GM12878 (cell line): ENCODE data around the gene POLN. TPM values are rescaled to one million over a fixed set of nuclear protein-coding genes. Genes with fewer than 3 reads are reported as not detected.

Experiments used
- BACH1 ChIP-seq: fragments of 450-650 bp; IDR thresholded peaks from 2 replicates; pipeline ENCODE4 v1.6.1; 2017; ENCODE audit warnings: mild to moderate bottlenecking, borderline replicate concordance
- BCL3 ChIP-seq: IDR thresholded peaks from 2 replicates; pipeline ENCODE4 v1.6.1; 2011; ENCODE audit warnings: borderline replicate concordance, low read depth, mild to moderate bottlenecking, moderate library complexity, low read length; ENCODE audit not compliant: insufficient read depth, poor library complexity, severe bottlenecking
- CTCF ChIP-seq, 3 experiments: IDR thresholded peaks in 2 of 3; conservative IDR thresholded peaks in 1 of 3; 2 replicates each; pipeline ENCODE4 v1.5.1; 2011; ENCODE audit warnings: low read depth in 3 of 3, low read length in 3 of 3, mild to moderate bottlenecking in 3 of 3, control low read depth in 2 of 3, moderate library complexity in 2 of 3, inconsistent platforms in 1 of 3, mixed read lengths in 1 of 3; ENCODE audit not compliant: control insufficient read depth in 2 of 3, insufficient read depth in 1 of 3; ENCODE audit errors: extremely low read depth in 1 of 3
- EED ChIP-seq: sonication (generic); IDR thresholded peaks from 2 replicates; pipeline ENCODE4 v1.6.1; 2016; ENCODE audit warnings: antibody characterized with exemption, low read depth
- JUNB ChIP-seq: IDR thresholded peaks from 2 replicates; pipeline ENCODE4 v1.6.1; 2016; ENCODE audit warnings: antibody characterized with exemption, mild to moderate bottlenecking
- KDM1A ChIP-seq: fragments of 200-600 bp; sonication (generic); IDR thresholded peaks from 2 replicates; pipeline ENCODE4 v1.6.1; 2016; ENCODE audit warnings: borderline replicate concordance
- NR2C1 ChIP-seq: fragments of 450-650 bp; IDR thresholded peaks from 2 replicates; pipeline ENCODE4 v1.6.1; 2017; ENCODE audit warnings: antibody characterized with exemption, mild to moderate bottlenecking, moderate library complexity
- POLR2A ChIP-seq: IDR thresholded peaks from 2 replicates; pipeline ENCODE4 v1.6.1; 2011; ENCODE audit warnings: low read depth, mild to moderate bottlenecking, low read length
- RELA ChIP-seq: fragments of 450-650 bp; IDR thresholded peaks from 2 replicates; pipeline ENCODE4 v1.8.0; 2014; ENCODE audit warnings: borderline replicate concordance; ENCODE audit not compliant: partially characterized antibody
- TCF3 ChIP-seq: IDR thresholded peaks from 2 replicates; pipeline ENCODE4 v1.6.1; 2012; ENCODE audit warnings: low read depth, mild to moderate bottlenecking, low read length, borderline replicate concordance; ENCODE audit not compliant: insufficient read depth
- ZSCAN29 ChIP-seq: fragments of 450-650 bp; IDR thresholded peaks from 2 replicates; pipeline ENCODE4 v1.6.1; 2017; ENCODE audit warnings: mild to moderate bottlenecking, moderate library complexity
- polyA plus RNA-seq, 11 experiments: library from polyadenylated mRNA; depleted of rRNA in 4 of 11; unstranded in 6 of 11; stranded (reverse) in 5 of 11; fragments of >200 nt; fragmentation: Nextera tagmentation in 4 of 11; fragmentation: Illumina TruSeq in 1 of 11; extraction: Ambion mirVana in 4 of 11; extraction: Trizol in 1 of 11; gene quantifications; 1 replicate in 1 of 11; 2 replicates in 10 of 11; pipeline versions ENCODE4 v1.2.1 to v1.2.3, GENCODE V29; 2011 to 2016; ENCODE audit warnings: inconsistent platforms in 2 of 11, missing spikeins in 2 of 11, low read depth in 1 of 11
- total RNA-seq, 4 experiments: library from RNA; depleted of rRNA in 3 of 4; stranded (reverse); fragments of >200 nt in 3 of 4; fragmentation: Illumina TruSeq in 1 of 4; extraction: Trizol in 1 of 4; gene quantifications; 2 replicates each; pipeline versions ENCODE4 v1.2.1 to v1.2.3, GENCODE V29; 2013 to 2021

Gene POLN
- total and polyA plus RNA-seq, 10 of the 15 experiments (the other 5 are each of a cell fraction or from before 2014, with no cell fraction given), result 0.09 to 2.0 (median 0.95) TPM; not detected in 1

GRCh38 chr4:2268357-2269205, 26.7 kb upstream of the POLN start (continued):
- no peak for TF ChIP-seq CTCF (IDR thresholded peaks at IDR 0.05 in 2 of 3, conservative IDR thresholded peaks at IDR 0.05 in 1 of 3; ENCODE audit: control insufficient read depth in 2 of 3, extremely low read depth in 1 of 3, insufficient read depth in 1 of 3, low read depth in 3 of 3, low read length in 3 of 3)
- TF ChIP-seq POLR2A, result no peak
- no peak for TF ChIP-seq ZSCAN29
- TF ChIP-seq JUNB, result no peak
- TF ChIP-seq BACH1, result no peak
- TF ChIP-seq BCL3, result no peak
- TF ChIP-seq TCF3, result no peak
- no peak for TF ChIP-seq EED
- no peak for TF ChIP-seq RELA
- TF ChIP-seq KDM1A, result no peak
- TF ChIP-seq NR2C1, result no peak
